GM18508 (cell line): Measurements from ENCODE around the gene NMRK1.

Experiments used
- ATAC-seq: cut with Tn5 transposase; IDR thresholded peaks from one replicate; pipeline ENCODE4 v1.9.1; 2021; ENCODE audit warnings: moderate number of reproducible peaks; ENCODE audit not compliant: insufficient read depth, unreplicated experiment

NMRK1 gene

GRCh38 chr9:75087824-75088645 lies at the start of gene NMRK1, which contains the start of gene OSTF1:
Gene NMRK1, minus strand, starts transcription at chr9:75088155. Its CDS starts 5,040 bp downstream, at chr9:75083115.
Gene OSTF1, plus strand, starts transcription at chr9:75088514. Its CDS starts 179 bp downstream, at chr9:75088693.
- peak; percentile 62 for ATAC-seq

- no peak for ATAC-seq
Observed at GRCh38 chr9:75134495-75134894, 46.5 kb upstream of the NMRK1 start.

GRCh38 chr9:75133396-75133795 lies 45.4 kb upstream of the NMRK1 start:
- ATAC-seq, result no peak

GRCh38 chr9:75132244-75132643 lies 44.3 kb upstream of the NMRK1 start:
- no peak for ATAC-seq

- ATAC-seq, result no peak
Observed at GRCh38 chr9:75131700-75132099, 43.7 kb upstream of the NMRK1 start.

GRCh38 chr9:75130621-75131230 lies 42.8 kb upstream of the NMRK1 start:
- no peak for ATAC-seq

- no peak for ATAC-seq
Observed at GRCh38 chr9:75130172-75130571, 42.2 kb upstream of the NMRK1 start.

- no peak for ATAC-seq
Observed at GRCh38 chr9:75128535-75128934, 40.6 kb upstream of the NMRK1 start.

GRCh38 chr9:75123696-75124095 lies 35.7 kb upstream of the NMRK1 start:
- no peak for ATAC-seq

GRCh38 chr9:75121914-75122558 lies 34.1 kb upstream of the NMRK1 start:
- ATAC-seq, result no peak

- ATAC-seq, result no peak
Observed at GRCh38 chr9:75120686-75121085, 32.7 kb upstream of the NMRK1 start.

- ATAC-seq, result no peak
Observed at GRCh38 chr9:75117564-75117963, 29.6 kb upstream of the NMRK1 start.

- no peak for ATAC-seq
Observed at GRCh38 chr9:75116306-75116705, 28.4 kb upstream of the NMRK1 start.

- ATAC-seq, result no peak
Observed at GRCh38 chr9:75112789-75113188, 24.8 kb upstream of the NMRK1 start.

GRCh38 chr9:75111019-75111622 lies 23.2 kb upstream of the NMRK1 start:
- ATAC-seq, result no peak

GRCh38 chr9:75109210-75109839 lies 21.4 kb upstream of the NMRK1 start:
- ATAC-seq, result no peak

- ATAC-seq, result no peak
Observed at GRCh38 chr9:75108571-75108970, 20.6 kb upstream of the NMRK1 start.

GRCh38 chr9:75106857-75107256 lies 18.9 kb upstream of the NMRK1 start:
- ATAC-seq, result no peak

- no peak for ATAC-seq
Observed at GRCh38 chr9:75105841-75106240, 17.9 kb upstream of the NMRK1 start.

GRCh38 chr9:75105019-75105540 lies 17.1 kb upstream of the NMRK1 start:
- no peak for ATAC-seq
